Endothelial cell of umbilical vein (primary cell): ENCODE measurements around the gene SBK3.

Experiments used
- CTCF ChIP-seq, 2 donors: IDR thresholded peaks; 1 replicate in 1 of 2; 2 replicates in 1 of 2; pipeline ENCODE4 v1.5.1; 2011; ENCODE audit warnings: low read length in 2 of 2, mild to moderate bottlenecking in 2 of 2, moderate library complexity in 2 of 2, control low read depth in 1 of 2, inconsistent platforms in 1 of 2, low read depth in 1 of 2; ENCODE audit not compliant: insufficient read depth in 1 of 2; ENCODE audit errors: extremely low read depth in 1 of 2
- MAX ChIP-seq: IDR thresholded peaks from 2 replicates; pipeline ENCODE4 v1.6.1; 2011; ENCODE audit not compliant: insufficient read depth, insufficient read length
- MYC ChIP-seq: IDR thresholded peaks from one replicate; pipeline ENCODE4 v1.6.1; 2011; ENCODE audit warnings: mild to moderate bottlenecking, low read depth, low read length
- POLR2A ChIP-seq: IDR thresholded peaks from 2 replicates; pipeline ENCODE4 v1.6.1; 2012; ENCODE audit warnings: low read depth, mild to moderate bottlenecking, control low read depth, low read length

GRCh38 chr19:55576746-55577145, 31.4 kb upstream of the SBK3 start:
- TF ChIP-seq POLR2A (no peak), MAX (no peak), CTCF (IDR thresholded peaks at IDR 0.05; ENCODE audit: extremely low read depth in 1 of 2, insufficient read depth in 1 of 2, low read depth in 1 of 2, low read length in 2 of 2) (no peak), MYC (no peak)
